GM23248 (cell line): ENCODE measurements around the gene SMCO4.

ENCODE experiments used
- EZH2 ChIP-seq: fragments of 200-600 bp; sonication (generic); IDR thresholded peaks from 2 replicates; pipeline ENCODE4 v1.6.1; 2018; ENCODE audit warnings: antibody characterized with exemption, mild to moderate bottlenecking; ENCODE audit not compliant: insufficient read depth, poor library complexity, severe bottlenecking
- EZH2phosphoT487 ChIP-seq: fragments of 200-600 bp; sonication (generic); IDR thresholded peaks from 2 replicates; pipeline ENCODE4 v1.6.1; 2018; ENCODE audit warnings: antibody characterized with exemption, moderate library complexity, mild to moderate bottlenecking, low read depth; ENCODE audit not compliant: insufficient read depth

DNA sequence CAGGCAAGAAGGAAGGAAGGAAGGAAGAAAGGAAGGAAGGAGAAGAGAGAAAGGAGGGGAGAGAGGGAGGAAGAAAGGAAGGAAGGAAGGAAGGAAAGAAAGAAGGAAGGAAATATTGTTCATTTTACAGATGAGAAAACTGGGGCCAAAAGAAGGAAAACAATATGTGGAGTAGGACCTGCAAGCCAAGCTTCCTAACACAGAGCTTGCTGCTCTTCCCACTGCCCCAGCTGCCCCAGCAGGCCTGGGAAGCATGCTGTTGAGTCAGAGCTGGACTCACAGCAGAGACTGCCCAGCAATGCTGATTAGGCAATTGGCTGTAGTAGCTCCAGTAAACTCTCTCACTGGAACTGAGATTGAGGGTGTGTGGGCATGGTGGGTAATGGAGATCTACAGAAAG, 42.6 kb upstream of the SMCO4 start:
- TF ChIP-seq EZH2phosphoT487 (no peak), EZH2 (no peak)
